Thyroid gland (tissue), 4 donors: ENCODE data around the gene ATG5. TPM values are rescaled to one million over a fixed set of nuclear protein-coding genes. Genes with fewer than 3 reads are reported as not detected.
A peak's percentile ranks its signal among the peaks of the same experiment; 100 is the strongest.

ENCODE experiments used
- DNase-seq, 2 donors: peaks; one replicate each; pipeline ENCODE4 v3.0.0-alpha.2; 2019
- H3K27ac ChIP-seq, 3 donors: fragments of 200-600 bp; sonication (generic); 1 replicate in 2 of 3; 2 replicates in 1 of 3; pipeline ENCODE4 v1.5.1; 2016 to 2019; ENCODE audit warnings: mild to moderate bottlenecking in 1 of 3, moderate library complexity in 1 of 3
- H3K27me3 ChIP-seq: fragments of 200-600 bp; sonication (generic); one replicate; pipeline ENCODE4 v1.5.1; 2019
- H3K36me3 ChIP-seq, 2 donors: fragments of 200-600 bp; sonication (generic); one replicate each; pipeline ENCODE4 v1.5.1; 2016 to 2019
- H3K4me1 ChIP-seq, 2 donors: fragments of 200-600 bp; sonication (generic); one replicate each; pipeline ENCODE4 v1.5.1; 2017 to 2019
- H3K4me3 ChIP-seq, 3 donors: fragments of 200-600 bp; sonication (generic); replicated peaks in 1 of 3; 1 replicate in 2 of 3; 2 replicates in 1 of 3; pipeline ENCODE4 v1.5.1; 2016; ENCODE audit warnings: mild to moderate bottlenecking in 1 of 3
- H3K9me3 ChIP-seq: fragments of 200-600 bp; sonication (generic); one replicate; pipeline ENCODE4 v1.5.1; 2017
- CTCF ChIP-seq, 6 experiments: fragments of 200-600 bp in 3 of 6; fragments of 450-650 bp in 3 of 6; sonication (generic) in 3 of 6; IDR thresholded peaks; one replicate each; pipeline ENCODE4 v1.5.1; 2016 to 2019; ENCODE audit warnings: antibody characterized with exemption in 6 of 6, mild to moderate bottlenecking in 2 of 6, inconsistent platforms in 1 of 6, moderate library complexity in 1 of 6
- POLR2A ChIP-seq, 2 donors: fragments of 450-650 bp; IDR thresholded peaks; one replicate each; pipeline ENCODE4 v1.6.1; 2017; ENCODE audit warnings: antibody characterized with exemption in 2 of 2, mild to moderate bottlenecking in 2 of 2, moderate library complexity in 1 of 2
- WGBS, 2 donors: methylation state at CpG; one replicate each; pipeline ENCODE4 v1.1.5; 2017; 5-methylcytosine and 5-hydroxymethylcytosine counted together
- intact Hi-C: fragments of 100-400 bp; cut with DNase I; formaldehyde crosslinking; loops from one replicate; pipeline ENCODE4 v1.15.1; 2023
- total RNA-seq, 4 donors: library from RNA; depleted of rRNA; stranded (reverse); fragments of >200 nt; gene quantifications; one replicate each; pipeline ENCODE4 v1.2.3, GENCODE V29; 2016

The ATG5 gene
- total RNA-seq, 4 donors from 2014 or later, result 44.4 to 58.7 (median 48.7) TPM

GRCh38 chr6:106315765-106316374 lies 9.7 kb downstream of the ATG5 start:
- Histone ChIP-seq H3K4me1 (peaks cover 0 to 6% of the 10 kb centered on the region in 2 donors), H3K9me3 (no peaks in the 10 kb centered on the region), H3K36me3 (peaks cover 0 to 5% of the 10 kb centered on the region in 2 donors), H3K27me3 (no peaks in the 10 kb centered on the region), H3K4me3 (no peak overlapping the region), H3K27ac (no peak overlapping the region)
- intact Hi-C loops, result no loop called here
- TF ChIP-seq CTCF (IDR thresholded peaks at IDR 0.05), result no peak
- no peak for TF ChIP-seq POLR2A (IDR thresholded peaks at IDR 0.05)
- WGBS, 2 donors, result 73 to 84% methylated on average over 6 of the region's 6 CpGs
- DNase-seq, result no peak

DNA sequence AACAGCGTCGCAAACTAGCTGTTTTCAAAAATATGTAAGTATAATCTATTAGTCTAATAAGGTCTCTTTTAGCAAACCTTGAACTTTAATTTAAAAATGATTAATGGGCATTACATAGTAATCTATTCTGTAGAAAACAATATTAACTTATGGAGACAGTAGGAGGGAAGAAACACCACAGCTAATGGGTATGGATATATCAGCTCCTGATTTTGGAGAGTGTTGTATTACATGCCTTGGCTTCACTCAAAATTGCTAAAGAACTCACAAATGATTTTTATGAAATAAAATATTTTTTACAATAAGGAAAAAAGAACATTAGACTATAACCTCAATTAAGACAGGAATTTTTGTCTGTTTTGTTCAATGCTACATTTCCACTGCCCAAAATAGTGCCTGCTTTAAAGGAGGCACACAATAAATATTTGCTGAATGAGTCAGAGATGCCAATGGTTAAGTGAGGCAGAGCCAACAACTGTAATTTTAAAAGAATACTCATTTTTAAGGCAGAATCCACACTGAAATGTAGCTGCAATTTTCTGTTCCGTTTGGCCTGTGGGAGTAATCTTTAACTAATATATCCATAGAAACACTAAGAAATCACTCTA lies 15.7 kb downstream of the ATG5 start:
- H3K36me3 ChIP-seq, result peaks cover 0 to 2% of the 10 kb centered on the region in 2 donors
- H3K27me3 ChIP-seq, result no peaks in the 10 kb centered on the region
- peaks cover 6 to 18% of the 10 kb centered on the region in 2 donors for H3K4me1 ChIP-seq
- no peak for TF ChIP-seq POLR2A (IDR thresholded peaks at IDR 0.05)
- no peak for TF ChIP-seq CTCF (IDR thresholded peaks at IDR 0.05)
- no peak overlapping the region for H3K4me3 ChIP-seq
- WGBS, 2 donors, result 89 to 90% methylated on average over 3 of the region's 3 CpGs
- DNase-seq, result no peak
- peak overlapping the region in 1 of 3 donors; percentile 17 for H3K27ac ChIP-seq
- intact Hi-C loops, result no loop called here
- H3K9me3 ChIP-seq, result no peaks in the 10 kb centered on the region

DNA sequence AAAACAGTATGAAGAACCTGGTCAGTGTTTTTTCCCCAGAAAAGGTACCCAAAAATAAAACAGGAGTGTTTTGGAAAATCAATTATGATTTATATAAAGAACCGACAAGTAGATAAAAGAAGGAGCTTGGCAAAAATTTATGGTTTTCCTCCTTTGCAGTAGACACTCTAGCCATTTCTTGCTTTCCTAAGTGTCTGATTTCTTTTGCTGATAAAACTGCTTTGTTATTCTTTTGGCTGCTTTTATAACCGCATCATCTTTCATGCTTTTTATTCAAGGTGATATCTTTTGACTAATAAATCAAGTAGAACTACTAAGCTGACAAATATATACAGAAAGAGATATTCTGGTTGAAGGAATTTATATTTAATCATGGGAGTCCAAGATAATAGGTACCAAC lies 16.6 kb downstream of the ATG5 start:
- TF ChIP-seq POLR2A (IDR thresholded peaks at IDR 0.05) (no peak), CTCF (IDR thresholded peaks at IDR 0.05) (no peak)
- 69 to 74% methylated on average over 2 of the region's 2 CpGs for WGBS, 2 donors
- Histone ChIP-seq H3K36me3 (no peaks in the 10 kb centered on the region), H3K9me3 (no peaks in the 10 kb centered on the region), H3K27me3 (no peaks in the 10 kb centered on the region), H3K4me1 (peaks cover 6 to 18% of the 10 kb centered on the region in 2 donors), H3K4me3 (no peak overlapping the region), H3K27ac (no peak overlapping the region)
- intact Hi-C loops, result no loop called here
- DNase-seq, result no peak

- DNase-seq, result no peak
- 75 to 96% methylated on average over 2 of the region's 2 CpGs for WGBS, 2 donors
- TF ChIP-seq POLR2A (IDR thresholded peaks at IDR 0.05), result no peak
- no peak for TF ChIP-seq CTCF (IDR thresholded peaks at IDR 0.05)
- intact Hi-C loops, result no loop called here
- Histone ChIP-seq H3K9me3 (no peaks in the 10 kb centered on the region), H3K36me3 (no peaks in the 10 kb centered on the region), H3K4me3 (no peak overlapping the region), H3K27ac (no peak overlapping the region), H3K4me1 (peaks cover 6 to 17% of the 10 kb centered on the region in 2 donors), H3K27me3 (no peaks in the 10 kb centered on the region)
Measured at GRCh38 chr6:106305740-106306139, 19.8 kb downstream of the ATG5 start.

DNA sequence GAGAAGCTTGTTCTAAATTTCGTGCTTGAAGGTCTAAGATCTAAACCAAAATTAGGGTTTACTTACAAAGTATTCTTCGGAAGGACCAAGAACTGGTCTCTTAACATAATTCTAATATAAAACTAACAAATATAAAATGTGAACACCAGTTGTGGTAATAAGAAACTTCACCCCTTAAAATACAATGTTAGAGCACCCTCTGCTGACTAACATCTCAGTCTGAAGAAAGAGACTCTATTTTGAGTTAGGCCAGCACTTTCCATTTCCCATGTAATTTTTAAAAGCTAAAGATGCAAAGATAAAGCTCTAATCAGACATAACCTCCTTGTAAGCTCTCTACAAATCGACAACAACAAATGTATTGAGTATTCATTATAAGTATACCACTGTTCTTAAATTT lies 24.6 kb downstream of the ATG5 start:
- no peak overlapping the region for H3K4me3 ChIP-seq
- DNase-seq, result no peak
- no peaks in the 10 kb centered on the region for H3K4me1 ChIP-seq
- intact Hi-C loops, result no loop called here
- no peaks in the 10 kb centered on the region for H3K9me3 ChIP-seq
- TF ChIP-seq POLR2A (IDR thresholded peaks at IDR 0.05) (no peak), CTCF (IDR thresholded peaks at IDR 0.05) (peak in 5 of 6 experiments; percentile 29 to 64 (median 51))
- 55 to 60% methylated on average over 3 of the region's 3 CpGs for WGBS, 2 donors
- no peaks in the 10 kb centered on the region for H3K36me3 ChIP-seq
- no peaks in the 10 kb centered on the region for H3K27me3 ChIP-seq
- H3K27ac ChIP-seq, result no peak overlapping the region
